ENCODE data around the gene CXCL6.

The CXCL6 gene

GRCh38 chr4:73844345-73844744, 7.9 kb downstream of the CXCL6 start:
- no peak for DNase-seq

- DNase-seq = no peak
These were observed 8.3 kb downstream of the CXCL6 start for GRCh38 chr4:73844806-73845205.

DNA sequence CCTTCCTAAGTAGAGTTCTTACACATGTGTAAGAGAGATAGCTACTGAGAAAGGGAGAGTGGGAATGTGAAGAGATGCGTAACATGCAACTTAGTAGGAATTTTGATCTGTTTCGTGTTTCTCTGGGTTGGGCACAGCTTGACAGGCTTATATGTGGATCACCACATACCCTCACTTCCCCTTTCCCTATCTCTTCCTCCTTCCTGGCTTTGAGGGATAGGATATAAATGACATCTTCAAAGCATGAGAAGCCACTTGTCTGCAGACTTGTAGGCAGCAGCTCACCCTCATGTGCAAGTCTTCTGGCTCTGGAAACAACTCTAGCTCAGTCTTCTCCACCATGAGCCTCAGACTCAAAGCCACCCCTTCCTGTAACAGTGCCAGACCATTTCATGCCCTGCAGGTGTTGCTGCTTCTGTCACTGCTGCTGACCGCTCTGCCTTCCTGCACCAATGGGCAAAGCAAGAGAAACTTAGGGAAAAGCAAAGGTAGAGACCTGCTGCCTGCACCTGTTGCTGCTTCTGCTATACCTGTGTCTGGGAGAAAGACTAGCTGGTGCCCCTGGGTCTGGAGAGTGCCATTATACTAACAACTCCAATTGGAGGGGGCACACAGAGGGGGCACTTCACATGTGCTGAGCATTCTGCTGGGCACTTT, 11.2 kb downstream of the CXCL6 start:
- DNase-seq = no peak

DNA sequence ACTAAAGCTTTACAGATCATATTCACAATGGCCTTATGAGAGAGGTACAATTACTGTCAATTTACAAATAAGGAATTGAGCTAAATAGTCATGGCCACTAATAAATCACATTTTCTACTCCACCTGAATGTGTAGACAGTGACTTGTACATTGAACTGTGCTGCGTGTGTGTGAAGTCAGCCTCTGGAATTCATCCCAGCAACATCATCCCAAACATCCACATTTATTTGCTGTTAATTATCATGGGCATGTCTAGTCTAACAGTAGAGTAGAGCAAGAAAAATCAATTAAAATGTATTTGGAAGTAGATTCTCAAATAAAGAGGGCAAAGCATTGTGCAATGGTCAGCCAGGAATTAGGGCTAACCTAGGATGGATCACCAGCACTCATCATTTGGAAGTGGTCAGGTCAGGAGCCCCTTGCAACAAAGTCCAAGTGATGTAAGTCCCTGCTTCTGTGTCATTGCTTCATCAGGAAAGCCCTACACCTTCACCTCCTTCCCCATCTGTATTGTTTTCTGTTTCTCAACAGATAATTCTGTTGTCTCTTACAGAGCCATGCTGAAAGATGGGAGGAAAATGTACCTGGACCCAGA, 11.8 kb downstream of the CXCL6 start:
- no peak for DNase-seq

DNA sequence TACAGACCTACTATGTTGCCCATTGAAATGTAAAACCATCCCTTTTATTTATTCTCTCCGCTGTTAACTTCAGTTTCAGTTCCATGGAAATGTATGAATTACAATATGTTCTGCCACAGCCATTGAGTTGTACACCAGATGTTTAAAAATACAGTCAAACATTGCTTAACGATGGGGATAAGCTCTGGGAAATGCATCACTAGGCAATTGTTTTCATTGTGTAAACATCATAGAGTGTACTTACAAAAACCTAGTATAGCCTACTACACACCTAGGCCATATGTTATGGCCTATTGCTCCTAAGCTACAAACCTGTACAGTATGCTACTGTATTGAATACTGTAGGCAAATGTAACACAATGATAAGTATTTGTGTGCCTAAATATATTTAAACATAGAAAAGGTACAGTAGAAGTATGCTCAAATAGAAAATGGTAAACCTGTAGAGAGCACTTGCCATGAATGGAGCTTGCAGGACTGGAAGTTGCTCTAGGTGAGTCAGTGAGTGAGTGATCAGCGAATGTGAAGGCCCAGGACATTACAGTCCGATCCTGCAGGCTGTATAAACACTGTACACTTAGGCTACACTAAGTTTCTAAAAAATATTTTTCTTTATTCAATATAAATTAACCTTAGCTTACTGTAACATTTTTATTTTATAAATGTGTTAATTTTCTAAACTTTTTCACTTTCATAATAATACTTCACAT, 13.9 kb downstream of the CXCL6 start:
- no peak for DNase-seq

GRCh38 chr4:73851293-73851692, 14.8 kb downstream of the CXCL6 start:
- DNase-seq = no peak

DNA sequence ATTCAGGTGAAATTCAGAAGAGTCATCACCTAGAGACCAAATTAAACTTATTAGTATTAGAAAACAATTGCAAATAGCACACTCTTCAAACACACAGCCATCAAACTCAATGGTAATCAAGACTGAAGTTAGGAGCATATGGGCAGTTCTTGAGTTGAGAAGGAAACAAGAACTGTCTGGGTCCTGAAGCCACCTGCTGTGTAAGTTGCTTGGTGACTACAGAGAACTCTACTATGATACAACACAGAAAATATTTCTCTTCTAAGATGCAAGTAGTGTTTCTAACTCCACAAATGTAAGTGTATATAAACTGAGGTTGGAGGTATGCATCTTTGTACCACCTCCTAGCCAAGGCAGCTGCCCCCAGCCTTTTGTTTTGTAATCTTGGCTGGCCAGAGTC, 16.3 kb downstream of the CXCL6 start:
- no peak for DNase-seq

GRCh38 chr4:73853246-73853704, 16.8 kb downstream of the CXCL6 start, which contains the start of gene PF4V1:
Gene PF4V1 (plus strand): TSS chr4:73853296. CDS start chr4:73853363, 67 bp downstream.
- no peak for DNase-seq

DNA sequence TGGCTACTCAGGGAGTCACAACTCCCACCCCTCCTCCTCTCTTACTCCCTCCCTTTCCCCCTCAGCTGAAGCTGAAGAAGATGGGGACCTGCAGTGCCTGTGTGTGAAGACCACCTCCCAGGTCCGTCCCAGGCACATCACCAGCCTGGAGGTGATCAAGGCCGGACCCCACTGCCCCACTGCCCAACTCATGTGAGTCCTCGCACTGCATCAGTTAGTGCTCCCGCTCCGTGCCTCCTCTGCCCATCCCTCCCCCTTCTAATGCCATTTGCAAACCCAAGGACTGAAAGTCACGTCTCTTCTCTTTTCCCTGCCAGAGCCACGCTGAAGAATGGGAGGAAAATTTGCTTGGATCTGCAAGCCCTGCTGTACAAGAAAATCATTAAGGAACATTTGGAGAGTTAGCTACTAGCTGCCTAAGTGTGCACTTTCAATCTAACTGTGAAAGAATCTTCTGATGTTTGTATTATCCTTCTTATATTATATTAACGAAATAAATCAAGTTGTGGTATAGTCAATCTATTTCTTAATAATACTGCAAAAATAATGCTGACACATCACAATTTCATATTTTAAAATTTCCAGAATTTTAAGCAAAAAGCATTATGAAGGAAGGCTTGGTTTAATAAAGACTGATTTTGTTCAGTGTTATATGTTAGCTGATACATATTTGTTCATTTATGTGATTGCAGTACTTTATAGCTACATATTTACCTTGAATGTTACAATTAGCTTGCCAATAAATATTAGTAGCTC, 17.4 kb downstream of the CXCL6 start:
- DNase-seq = no peak

- no peak for DNase-seq
These were observed 18.9 kb downstream of the CXCL6 start for GRCh38 chr4:73855406-73855805.

- no peak for DNase-seq
These were observed 20.0 kb downstream of the CXCL6 start for GRCh38 chr4:73856518-73856917.

GRCh38 chr4:73859614-73860088, 23.2 kb downstream of the CXCL6 start:
- no peak for DNase-seq

- DNase-seq = no peak
These were observed 23.7 kb downstream of the CXCL6 start for GRCh38 chr4:73860181-73860580.

GRCh38 chr4:73860917-73861316, 24.4 kb downstream of the CXCL6 start:
- DNase-seq = no peak

DNA sequence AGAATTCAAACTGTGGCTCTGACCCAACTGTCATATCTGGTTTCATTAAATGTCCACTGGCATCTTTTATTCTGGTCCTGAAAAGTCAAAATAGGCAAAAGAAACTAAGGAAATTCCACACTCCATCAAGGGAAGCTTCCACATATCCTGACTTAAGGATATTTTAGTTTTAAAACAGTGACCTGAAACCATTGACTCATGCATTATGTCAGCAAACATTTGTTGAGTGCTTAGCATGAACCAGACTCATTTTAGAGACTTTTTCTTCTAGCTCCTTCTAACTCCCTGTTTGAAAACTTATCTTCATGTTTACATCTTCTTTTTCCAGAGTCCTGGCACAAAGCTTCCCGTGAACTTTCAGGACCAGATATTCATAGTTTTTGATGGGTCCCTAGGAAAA, 25.8 kb downstream of the CXCL6 start:
- DNase-seq = no peak

GRCh38 chr4:73864365-73864764, 27.9 kb downstream of the CXCL6 start:
- no peak for DNase-seq

DNA sequence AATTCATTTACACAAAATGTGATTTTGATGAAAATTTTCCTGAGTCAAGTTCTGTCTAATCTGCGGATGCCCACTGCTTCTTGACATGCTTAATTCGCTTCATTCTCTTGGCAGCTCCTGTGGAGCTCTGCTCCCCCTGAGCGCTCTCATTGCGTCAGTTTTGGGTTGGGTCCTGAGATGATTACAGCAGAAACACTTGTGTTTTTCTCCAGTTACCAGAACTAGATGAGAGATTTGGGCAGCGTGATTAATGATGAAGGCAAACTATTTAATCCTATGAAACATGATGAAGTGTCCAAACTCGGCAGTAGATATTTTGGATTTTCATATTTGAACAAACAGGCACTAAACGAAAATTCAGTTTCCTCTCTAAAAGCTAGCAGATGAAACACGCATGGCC, 28.5 kb downstream of the CXCL6 start:
- no peak for DNase-seq

DNA sequence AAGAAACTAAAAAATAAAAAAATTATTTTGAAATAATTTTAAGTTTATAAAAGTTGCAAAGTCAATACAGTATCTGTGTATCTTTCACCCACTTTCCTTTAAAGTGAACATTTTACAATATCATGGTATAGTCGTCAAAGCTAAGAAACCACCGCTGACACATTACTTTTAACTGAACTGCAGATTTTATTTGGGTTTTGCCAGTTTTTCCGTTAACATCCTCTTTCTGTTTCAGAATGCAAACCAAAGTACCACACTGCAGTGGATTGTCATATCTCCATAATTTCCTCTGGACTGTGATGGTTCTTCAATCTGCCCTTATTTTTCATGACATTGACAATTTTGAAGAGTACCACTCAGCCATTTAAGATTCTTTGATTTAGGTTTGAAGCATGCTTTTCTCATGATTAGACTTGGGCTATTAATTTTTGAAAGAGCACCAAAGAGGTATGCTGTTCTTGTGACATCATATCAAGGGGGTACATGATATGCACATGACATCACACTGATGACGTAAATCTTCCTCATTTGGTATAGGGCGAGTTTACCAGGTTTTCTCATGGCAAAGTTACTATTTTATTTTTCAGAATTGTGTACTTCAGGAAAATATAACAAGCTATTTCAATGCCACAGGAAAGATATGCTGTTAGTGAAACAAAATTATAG, 29.1 kb downstream of the CXCL6 start:
- DNase-seq = no peak

DNA sequence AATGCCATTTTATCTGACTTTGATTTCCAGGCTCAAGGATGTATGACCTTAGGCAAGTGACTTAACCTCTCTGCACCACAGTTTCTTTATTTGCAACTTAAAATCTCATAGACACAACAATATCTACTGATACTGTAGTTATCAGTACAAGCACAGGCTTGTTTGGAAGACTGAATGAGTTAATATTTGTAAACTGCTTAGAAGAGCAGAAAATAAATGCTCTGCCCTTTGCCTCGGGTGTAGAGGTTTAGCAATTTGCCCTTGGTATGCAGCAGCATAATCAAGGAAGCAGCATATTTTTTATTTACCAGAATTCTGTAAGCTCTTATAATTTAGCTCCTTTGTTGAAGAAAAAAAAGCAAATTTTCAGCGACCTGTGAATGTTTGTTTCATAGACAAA, 29.8 kb downstream of the CXCL6 start:
- DNase-seq = no peak

DNA sequence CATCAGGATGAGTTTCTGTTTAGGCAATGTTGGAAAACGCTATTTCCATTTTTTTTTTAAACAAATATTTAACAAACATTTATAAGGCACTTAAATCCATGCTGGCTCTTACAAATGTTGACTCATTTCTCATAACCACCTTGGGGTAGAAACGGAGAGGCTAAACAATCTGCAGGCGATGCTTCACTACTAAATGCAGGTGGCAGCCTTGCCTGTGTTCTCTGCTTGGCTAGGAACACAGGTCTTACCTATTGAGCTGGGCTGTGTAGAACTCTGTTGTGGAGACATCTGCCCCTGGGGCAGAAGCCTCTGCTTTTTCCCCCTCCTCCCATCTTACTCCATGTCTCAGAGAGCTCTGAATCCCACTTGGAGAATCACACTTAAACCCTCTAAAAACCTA, 31.3 kb downstream of the CXCL6 start:
- no peak for DNase-seq

- DNase-seq = no peak
These were observed 32.0 kb downstream of the CXCL6 start for GRCh38 chr4:73868206-73869129.

Data from NCI-H2171 treated with DMSO at 0.1 percent for 48 hours (cell line).